T-helper 2 cell (primary cell): ENCODE data around the gene TRIP12.
A peak's percentile ranks its signal among the peaks of the same experiment; 100 is the strongest.
"Not testable (repeated sequence)": the region's sequence is repeated elsewhere in the genome, so short reads cannot be mapped to it uniquely, and the experiment has no call there.

Experiments used
- DNase-seq, 5 experiments: peaks; one replicate each; pipeline versions ENCODE4 v3.0.0 to v3.0.0-alpha.2; 2012 to 2022

The TRIP12 gene

DNA sequence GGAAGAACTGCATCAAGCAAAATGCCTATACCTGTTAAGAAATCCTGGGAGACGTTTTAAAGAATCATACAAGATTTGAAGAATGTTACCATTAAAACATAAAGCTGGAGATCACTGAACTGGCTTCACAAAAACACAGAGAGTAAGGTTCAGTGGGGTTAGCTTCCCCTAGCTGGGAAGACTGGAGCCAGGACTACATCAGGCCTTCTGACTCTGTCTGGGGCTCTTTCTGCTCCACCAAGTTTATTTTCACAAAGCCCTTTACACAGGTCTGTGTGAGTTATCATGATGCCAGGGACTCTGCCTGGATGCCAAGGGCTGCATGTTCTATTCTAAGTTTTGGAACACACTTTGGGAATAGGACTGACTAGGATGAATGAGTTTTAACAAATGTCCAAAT is 160.1 kb downstream of the TRIP12 start:
- DNase-seq: no peak

DNA sequence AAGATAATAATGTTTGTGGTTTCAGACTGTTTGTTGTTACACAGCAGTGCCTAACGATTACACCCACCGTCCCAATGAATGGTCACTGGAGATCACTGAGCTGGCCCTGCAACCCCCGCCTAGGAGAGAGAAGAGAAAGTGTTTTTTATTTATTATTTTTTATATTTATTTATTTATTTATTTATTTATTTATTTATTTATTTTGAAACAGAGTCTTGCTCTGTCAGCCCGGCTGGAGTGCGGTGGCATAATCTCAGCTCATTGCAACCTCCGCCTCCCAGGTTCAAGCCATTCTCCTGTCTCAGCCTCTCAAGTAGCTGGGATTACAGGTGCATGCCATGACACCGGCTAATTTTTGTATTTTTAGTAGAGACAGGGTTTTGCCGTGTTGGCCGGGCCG is 164.3 kb downstream of the TRIP12 start:
- not testable (repeated sequence) for DNase-seq

DNA sequence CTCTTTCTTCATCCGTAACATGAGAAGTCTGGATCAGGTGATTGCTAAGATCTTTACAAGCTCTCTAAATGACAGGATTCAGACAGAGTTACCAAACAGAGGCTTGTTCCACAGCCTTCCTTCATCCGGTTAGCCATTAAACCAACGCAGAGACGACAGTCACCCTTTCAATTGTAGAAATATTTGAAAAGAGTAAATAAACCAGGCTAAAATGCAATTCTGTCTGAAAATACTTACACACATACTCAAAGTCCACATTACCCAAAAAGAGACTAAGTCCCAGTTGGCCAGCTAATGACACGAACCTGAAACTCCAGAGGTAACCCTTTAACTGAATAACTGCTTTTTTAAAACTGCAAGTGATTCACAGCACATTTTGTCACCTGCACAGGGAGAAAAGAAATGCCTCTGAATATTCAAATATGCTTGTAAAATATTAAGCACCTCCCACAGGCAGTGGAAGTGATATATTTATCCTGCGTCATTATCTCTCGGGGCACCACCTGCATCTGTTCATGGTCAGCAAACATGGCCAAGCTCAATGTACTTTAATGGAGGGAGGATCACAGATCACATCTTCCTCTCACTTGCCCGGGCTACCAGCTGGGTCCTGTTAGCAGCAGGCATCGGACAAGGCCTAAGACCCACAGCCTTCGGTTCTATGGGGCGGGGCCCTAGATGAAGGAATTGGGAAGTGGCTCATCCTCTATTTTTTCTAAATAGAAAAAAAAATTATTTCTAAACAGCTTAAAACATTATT is 168.7 kb downstream of the TRIP12 start:
- DNase-seq: no peak

DNA sequence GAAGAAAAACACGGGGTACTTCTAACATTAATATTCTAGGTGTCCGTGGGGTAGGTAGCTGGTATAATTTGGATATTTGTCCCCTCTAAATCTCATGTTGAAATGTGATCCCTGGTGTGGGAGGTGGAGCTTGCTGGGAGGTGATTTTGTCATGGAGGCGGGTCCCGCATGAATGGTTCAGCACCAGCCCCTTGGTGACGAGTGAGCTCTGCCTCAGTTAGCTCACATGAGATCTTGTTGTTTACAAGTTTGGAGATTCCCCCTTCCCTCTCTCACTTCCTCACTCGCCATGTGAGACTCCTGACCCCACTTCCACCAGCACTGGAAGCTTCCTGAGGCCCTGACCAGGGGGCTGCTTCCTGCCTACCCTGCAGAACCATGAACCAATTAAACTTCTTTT is 172.0 kb downstream of the TRIP12 start:
- no peak for DNase-seq

DNA sequence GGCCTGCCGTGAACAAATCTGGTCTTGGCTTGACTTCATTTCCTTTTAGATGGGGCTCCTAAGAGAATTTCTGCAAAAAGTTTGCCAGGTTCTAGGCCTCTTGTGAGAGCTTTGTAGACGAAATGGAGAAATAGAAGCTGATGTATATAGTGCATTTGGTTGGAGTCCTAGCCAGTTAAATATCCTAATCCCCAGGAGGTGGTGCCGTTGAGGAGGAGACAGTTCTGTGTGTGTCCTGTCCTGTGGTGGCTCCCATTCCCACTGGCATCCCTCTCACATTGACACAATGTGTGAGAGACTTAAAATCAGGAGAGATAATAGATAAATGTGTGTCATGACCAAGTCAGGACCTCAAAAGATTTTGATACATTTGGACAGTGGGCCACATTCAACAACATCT is 172.9 kb downstream of the TRIP12 start:
- no peak for DNase-seq

DNA sequence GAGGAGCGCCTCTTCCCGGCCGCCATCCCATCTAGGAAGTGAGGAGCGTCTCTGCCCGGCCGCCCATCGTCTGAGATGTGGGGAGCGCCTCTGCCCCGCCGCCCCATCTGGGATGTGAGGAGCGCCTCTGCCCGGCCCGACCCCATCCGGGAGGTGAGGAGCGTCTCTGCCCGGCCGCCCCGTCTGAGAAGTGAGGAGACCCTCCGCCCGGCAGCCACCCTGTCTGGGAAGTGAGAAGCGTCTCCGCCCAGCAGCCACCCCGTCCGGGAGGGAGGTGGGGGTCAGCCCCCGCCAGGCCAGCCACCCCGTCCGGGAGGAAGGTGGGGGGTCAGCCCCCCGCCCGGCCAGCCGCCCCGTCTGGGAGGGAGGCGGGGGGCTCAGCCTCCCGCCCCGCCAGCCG is 179.1 kb downstream of the TRIP12 start:
- not testable (repeated sequence) for DNase-seq

GRCh38 chr2:229740279-229740678 is 181.5 kb downstream of the TRIP12 start:
- DNase-seq: no peak

DNA sequence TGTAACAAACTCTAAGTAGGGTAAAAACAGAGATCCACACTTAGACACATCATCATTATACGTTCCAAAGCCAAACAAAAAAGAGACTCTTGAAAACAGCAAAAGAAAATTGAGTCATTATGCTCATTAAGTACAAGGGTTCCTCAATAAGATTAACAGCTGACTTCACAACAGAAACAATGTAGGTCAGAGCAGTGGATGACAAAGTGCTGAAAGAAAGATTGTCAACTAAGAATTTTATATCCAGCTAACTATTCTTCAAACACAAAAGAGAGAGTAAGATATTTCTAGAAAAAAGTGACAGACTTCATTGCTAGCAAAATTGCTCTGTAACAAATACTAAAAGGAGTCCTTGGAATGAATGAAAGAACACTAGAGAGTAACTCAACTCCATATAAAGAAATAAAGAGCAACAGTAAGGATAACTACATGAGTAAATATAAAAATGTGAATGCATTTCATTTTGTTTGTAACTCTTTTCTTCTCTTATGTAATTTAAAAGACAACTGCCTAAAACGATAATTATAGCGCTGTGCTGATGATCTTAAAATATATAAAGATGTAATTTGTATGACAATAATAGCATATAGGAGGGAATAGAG is 183.7 kb downstream of the TRIP12 start:
- DNase-seq: no peak

DNA sequence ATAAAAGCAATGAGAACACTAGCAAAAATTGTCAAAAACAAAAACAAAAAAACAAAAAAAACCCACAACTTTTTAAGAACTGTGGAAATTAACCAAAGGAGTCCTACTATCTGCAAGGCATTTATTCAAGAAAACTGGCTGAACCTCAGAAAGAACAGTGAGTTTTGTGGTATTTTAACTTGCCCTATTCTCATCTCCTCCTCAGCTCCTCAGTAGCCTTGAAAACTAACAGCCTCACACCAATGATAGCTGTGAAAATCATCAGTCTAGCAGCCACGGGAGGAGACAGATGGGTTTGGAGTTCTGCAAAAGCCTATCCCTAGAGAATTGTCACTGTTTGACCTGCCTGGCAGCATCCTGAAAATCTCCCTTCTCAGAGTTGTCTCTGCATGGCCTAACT is 187.4 kb downstream of the TRIP12 start:
- no peak for DNase-seq

- DNase-seq: no peak
Measured at GRCh38 chr2:229733611-229734245, 188.1 kb downstream of the TRIP12 start.

- no peak for DNase-seq
Measured at GRCh38 chr2:229732897-229733296, 188.9 kb downstream of the TRIP12 start.

DNA sequence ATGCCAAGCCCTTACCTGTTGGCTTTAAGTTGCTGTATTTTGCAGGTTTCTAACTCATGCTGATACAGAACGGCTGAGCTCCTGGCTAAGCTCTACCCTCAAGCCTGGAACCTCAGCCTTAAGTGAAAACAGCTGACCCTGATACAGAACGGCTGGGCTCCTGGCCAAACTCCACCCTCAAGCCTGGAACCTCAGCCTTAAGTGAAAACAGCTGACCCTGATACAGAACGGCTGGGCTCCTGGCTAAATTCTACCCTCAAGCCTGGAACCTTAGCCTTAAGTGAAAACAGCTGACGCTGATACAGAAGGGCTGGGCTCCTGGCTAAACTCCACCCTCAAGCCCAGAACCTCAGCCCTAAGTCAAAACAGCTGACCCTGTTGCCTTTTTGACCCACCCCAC is 189.9 kb downstream of the TRIP12 start:
- DNase-seq: no peak

DNA sequence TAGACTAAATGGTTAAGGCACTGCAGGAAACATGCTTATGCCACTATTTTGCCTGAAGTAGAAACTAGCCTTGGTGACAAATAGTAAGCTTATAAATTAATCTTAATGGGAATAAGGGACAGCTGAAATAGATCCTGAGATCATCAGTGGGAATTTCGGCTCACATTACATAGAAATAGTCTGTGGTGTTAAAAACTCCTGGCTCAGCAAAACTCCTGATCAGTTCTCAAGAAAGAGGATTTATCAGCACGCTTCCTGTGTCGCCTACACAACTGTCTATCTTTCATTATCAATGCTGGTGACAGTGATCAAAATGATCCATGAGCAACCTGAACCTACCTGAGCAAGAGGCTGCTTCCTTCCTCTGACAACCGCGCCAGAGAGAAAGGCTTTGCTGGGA is 190.4 kb downstream of the TRIP12 start:
- no peak for DNase-seq

GRCh38 chr2:229728370-229728769 is 193.4 kb downstream of the TRIP12 start:
- DNase-seq: no peak

DNA sequence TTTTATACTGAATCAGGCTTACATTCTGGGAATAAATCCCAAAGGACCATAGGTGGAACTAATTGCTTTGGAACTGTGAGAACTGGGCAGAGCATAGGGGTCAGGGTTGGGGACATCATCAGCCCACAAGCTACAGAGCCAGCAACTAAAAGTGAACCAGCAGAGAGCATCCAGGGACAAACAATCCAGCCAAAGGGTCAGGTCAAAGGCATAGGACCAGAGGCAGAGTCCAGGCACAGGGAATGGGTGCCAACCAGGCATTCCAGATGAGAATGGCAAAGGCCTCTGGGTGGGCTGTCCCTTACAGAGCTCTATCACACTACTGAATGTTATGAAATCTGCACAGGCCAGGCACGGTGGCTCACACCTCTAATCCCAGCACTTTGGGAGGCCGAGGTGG is 195.2 kb downstream of the TRIP12 start:
- DNase-seq: no peak

DNA sequence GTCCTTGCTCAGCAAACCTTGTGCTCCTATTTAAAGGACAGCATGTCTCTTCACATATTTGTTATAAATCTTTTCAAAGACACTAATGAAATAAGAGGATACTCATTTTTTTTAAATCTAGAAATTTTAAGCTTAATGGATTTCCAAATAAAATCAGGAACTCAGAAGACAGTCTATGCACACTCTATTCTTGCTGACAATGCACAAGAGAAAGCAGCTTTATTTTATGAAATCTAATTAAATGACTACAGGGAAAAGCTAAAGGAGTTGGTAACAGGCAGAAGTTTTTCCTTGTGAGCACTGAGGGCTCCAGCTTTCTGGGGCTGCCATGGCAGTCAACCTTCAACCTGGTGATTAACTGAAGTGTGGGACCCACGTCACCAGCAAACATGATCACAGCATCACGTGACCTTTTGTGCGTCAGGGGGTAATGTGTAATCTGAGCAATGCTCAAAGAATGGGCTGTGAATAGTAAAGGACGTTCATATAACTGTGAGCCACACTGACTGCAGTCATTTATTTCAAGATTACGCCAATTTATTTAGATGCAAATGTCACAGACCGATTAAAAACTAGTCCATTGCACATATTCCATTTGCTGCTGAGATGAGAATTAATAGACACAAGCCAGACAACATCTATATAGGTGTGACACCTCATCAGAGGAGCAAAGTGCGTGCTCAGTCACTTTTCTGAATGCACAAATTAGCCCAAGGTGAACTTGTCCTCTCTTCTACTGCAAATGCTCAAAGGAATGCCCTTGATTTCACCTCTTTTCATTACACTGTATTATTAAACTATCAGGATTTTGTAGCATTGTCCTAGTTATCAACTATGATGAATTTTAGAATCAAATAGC is 195.9 kb downstream of the TRIP12 start:
- no peak for DNase-seq

- DNase-seq: not testable (repeated sequence)
Measured at GRCh38 chr2:229723192-229723591, 198.6 kb downstream of the TRIP12 start.

DNA sequence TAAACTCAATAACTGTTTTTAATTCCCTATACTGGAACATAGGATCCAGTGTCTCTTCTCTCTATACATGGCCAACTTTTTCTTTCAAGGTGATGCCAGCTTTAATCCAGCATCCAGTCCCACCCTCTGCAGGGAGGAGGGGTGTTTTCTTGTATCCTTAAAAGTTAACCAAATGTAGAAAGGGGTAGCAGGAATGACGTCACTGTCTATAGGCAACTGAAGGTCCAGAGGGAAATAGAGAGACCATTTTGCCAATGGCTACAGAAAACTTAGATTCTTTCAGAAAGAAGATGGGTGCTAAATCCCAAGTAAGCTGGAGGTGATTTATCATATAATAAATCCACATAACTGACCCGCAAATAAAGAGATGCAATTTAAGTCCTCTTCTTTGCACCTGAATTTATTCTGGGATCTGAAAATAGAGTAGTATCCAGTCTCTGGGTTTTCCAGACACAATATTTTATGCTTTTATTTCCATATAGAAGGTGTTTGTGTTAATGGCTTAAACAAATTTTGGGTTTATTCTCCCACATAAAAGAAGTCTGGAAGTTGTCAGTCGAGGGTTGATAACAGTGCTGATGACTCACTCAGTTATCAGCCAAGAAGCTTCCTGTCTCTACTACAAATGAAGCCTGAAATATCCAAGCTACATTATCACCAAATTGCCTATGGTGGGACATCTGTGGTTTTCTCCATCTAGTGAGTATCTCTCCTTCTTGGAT is 201.7 kb downstream of the TRIP12 start:
- no peak for DNase-seq

DNA sequence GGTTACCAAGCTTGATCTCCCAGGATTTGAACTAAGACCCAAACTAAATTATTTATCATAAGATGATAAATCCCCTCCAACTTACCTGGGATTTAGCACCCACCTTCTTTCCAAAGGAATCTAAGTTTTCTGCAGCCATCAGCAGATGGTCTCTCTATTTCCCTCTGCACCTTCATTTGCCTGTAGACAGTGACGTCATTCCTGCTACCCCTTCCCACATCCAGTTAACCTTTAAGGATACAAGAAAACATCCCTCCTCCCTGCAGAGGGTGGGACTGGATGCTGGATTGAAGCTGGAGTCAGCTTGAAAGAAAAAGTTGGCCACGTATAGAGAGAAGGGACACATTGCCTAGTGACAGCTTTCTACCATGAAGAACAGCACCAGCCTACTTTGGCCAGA is 203.8 kb downstream of the TRIP12 start:
- DNase-seq: no peak

DNA sequence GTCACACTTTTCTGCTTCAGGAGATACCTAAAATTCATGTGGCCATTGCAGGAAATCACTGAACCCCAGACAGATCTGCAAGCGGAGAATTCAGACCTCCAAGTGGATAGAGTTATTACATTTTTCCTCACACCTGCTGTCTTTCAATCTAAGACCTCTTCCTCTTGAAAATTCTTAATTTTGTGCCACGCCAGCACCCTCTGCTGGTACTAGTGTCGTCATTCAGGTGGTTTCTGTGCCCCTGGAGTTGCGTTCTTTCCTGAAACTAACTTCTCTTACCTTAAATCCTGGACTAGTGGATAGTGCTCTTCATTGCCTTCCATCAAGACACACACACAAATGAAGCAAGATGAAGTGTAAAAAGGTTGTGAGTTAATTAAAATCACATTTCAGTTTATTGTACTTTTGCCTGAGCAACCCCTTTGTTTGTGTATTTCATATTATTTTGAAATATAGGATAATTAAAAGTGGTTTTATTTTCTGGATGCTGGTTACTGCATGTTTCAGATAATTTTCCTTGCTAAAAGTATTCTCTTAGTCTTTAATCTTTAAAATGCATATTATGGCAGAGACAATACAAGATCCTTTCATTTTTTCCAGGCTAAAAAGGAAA is 205.8 kb downstream of the TRIP12 start:
- peak in 1 of 5 experiments; percentile 33 for DNase-seq

DNA sequence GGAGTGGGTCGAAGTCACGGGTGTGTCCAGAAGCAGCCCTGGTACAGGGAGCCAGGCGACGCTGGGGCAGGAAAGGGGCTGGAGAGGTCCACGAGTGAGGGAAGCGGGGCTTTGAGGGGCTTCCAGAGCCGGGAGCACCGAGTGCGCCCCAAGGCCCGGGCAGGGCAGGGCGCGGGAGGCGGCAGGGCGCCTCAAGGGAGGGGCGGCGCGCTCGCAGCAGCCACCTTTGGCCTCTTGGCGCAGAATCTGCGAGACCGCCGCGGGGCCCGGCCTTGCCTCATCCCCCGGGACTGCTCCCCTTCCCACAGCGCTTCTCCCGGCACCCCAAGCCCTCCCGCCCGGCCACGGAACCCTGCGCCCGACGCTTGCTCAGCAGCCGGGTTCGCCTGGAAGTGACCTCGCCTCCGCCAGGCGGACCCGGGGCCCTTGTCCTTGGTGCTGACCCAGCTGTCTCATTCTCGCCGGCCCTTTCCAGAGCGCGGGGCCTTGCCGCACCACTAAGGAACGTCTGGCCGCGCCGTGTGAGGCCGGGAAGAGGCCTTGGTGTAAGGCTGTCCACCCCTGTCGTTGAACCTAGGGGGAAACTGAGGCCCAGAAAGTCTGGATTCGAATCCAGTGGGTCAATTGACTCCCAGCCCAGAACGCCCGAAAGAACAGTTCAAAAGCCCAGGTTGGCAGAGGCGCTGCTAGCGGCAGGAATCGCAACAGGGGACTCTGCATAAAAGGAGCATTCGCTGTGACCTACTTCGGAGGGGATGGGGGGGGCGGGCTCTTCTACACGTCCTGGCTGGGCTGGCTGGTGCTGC is 206.9 kb downstream of the TRIP12 start:
- peak in 3 of 5 experiments; percentile 6 to 26 (median 15) for DNase-seq
